Suprapubic skin (tissue), 4 donors: ENCODE measurements around the gene DTNBP1.

Experiments used
- CTCF ChIP-seq, 2 donors: fragments of 200-600 bp in 1 of 2; fragments of 450-650 bp in 1 of 2; sonication (generic) in 1 of 2; IDR thresholded peaks; one replicate each; pipeline ENCODE4 v1.5.1; 2016 to 2019; ENCODE audit warnings: antibody characterized with exemption in 2 of 2, mild to moderate bottlenecking in 1 of 2, moderate library complexity in 1 of 2
- POLR2A ChIP-seq, 2 donors: fragments of 450-650 bp; IDR thresholded peaks; one replicate each; pipeline ENCODE4 v1.6.1; 2017; ENCODE audit warnings: antibody characterized with exemption in 2 of 2, mild to moderate bottlenecking in 2 of 2, moderate library complexity in 2 of 2
- POLR2AphosphoS5 ChIP-seq, 3 donors: sonication (generic); formaldehyde crosslinking; IDR thresholded peaks; one replicate each; pipeline ENCODE4 v1.6.1; 2017; ENCODE audit warnings: antibody characterized with exemption in 3 of 3

- TF ChIP-seq CTCF (IDR thresholded peaks at IDR 0.05) = no peak
- no peak for TF ChIP-seq POLR2AphosphoS5 (IDR thresholded peaks at IDR 0.05)
- no peak for TF ChIP-seq POLR2A (IDR thresholded peaks at IDR 0.05)
These were observed 175.6 kb downstream of the DTNBP1 start for GRCh38 chr6:15487262-15487661.
